ENCODE data around the gene NR2F1.

DNA sequence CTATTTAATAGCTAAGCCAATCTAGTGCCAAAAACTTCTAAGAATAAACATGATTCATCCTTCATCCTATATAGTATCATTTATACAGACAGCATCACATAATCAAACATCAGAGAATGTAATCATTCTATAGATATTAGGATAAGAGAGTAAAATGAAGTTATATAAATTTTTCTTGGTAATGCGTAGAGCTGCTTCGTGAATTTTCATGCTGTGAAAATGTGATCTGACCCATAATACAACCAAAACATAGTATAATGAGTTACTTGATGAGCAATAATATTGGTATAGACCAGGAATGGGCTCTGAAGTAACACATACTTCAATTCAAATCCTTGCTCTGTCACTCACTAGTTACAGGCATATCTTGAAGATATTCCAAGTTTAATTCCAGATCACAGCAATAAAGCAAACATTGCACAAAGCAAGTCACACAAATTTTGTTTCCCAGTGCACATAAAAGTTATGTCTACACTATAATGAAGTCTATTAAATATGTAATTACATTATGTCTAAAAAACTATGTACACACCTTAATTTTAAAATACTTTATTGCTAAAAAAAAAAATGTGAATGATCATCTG lies 25.9 kb upstream of the NR2F1 start:
- TF ChIP-seq, protein P1, sequence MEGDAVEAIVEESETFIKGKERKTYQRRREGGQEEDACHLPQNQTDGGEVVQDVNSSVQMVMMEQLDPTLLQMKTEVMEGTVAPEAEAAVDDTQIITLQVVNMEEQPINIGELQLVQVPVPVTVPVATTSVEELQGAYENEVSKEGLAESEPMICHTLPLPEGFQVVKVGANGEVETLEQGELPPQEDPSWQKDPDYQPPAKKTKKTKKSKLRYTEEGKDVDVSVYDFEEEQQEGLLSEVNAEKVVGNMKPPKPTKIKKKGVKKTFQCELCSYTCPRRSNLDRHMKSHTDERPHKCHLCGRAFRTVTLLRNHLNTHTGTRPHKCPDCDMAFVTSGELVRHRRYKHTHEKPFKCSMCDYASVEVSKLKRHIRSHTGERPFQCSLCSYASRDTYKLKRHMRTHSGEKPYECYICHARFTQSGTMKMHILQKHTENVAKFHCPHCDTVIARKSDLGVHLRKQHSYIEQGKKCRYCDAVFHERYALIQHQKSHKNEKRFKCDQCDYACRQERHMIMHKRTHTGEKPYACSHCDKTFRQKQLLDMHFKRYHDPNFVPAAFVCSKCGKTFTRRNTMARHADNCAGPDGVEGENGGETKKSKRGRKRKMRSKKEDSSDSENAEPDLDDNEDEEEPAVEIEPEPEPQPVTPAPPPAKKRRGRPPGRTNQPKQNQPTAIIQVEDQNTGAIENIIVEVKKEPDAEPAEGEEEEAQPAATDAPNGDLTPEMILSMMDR (IDR thresholded peaks at IDR 0.05) = no peak
- no peak for TF ChIP-seq POLR2A (IDR thresholded peaks at IDR 0.05)

Measured in thyroid gland (tissue), 4 donors.